Upper lobe of left lung (tissue), 6 donors: ENCODE results near the gene ZNF764. TPM values are rescaled to one million over a fixed set of nuclear protein-coding genes. Genes with fewer than 3 reads are reported as not detected.

Experiments
- ATAC-seq, 2 donors: fragments of 200-7000 bp; cut with Tn5 transposase; one replicate each; pipeline ENCODE4 v1.9.1; 2022; ENCODE audit warnings: mild to moderate bottlenecking in 2 of 2, moderate library complexity in 2 of 2; ENCODE audit not compliant: low FRiP score in 2 of 2
- DNase-seq, 2 donors: peaks; one replicate each; pipeline ENCODE4 v3.0.0-alpha.2; 2019 to 2020
- H3K27ac ChIP-seq, 4 donors: fragments of 200-600 bp; sonication (generic); one replicate each; pipeline ENCODE4 v1.5.1; 2016 to 2019
- H3K27me3 ChIP-seq, 4 donors: fragments of 200-600 bp; sonication (generic); one replicate each; pipeline ENCODE4 v1.5.1; 2017 to 2019
- H3K36me3 ChIP-seq, 4 donors: fragments of 200-600 bp; sonication (generic); one replicate each; pipeline ENCODE4 v1.5.1; 2016 to 2019
- H3K4me1 ChIP-seq, 4 donors: fragments of 200-600 bp; sonication (generic); one replicate each; pipeline ENCODE4 v1.5.1; 2018 to 2019
- H3K4me3 ChIP-seq, 4 donors: fragments of 200-600 bp; sonication (generic); one replicate each; pipeline ENCODE4 v1.5.1; 2017 to 2019; ENCODE audit warnings: mild to moderate bottlenecking in 2 of 4, moderate library complexity in 1 of 4
- H3K9me3 ChIP-seq, 4 donors: fragments of 200-600 bp; sonication (generic); one replicate each; pipeline ENCODE4 v1.5.1; 2018 to 2019
- EP300 ChIP-seq, 4 donors: sonication (generic); formaldehyde crosslinking; IDR thresholded peaks; one replicate each; pipeline ENCODE4 v1.5.1; 2017; ENCODE audit warnings: antibody characterized with exemption in 4 of 4, control low read depth in 2 of 4
- POLR2A ChIP-seq, 4 donors: fragments of 450-650 bp; IDR thresholded peaks; one replicate each; pipeline ENCODE4 v1.5.1; 2016 to 2017; ENCODE audit warnings: antibody characterized with exemption in 4 of 4, mild to moderate bottlenecking in 2 of 4
- POLR2AphosphoS5 ChIP-seq, 2 donors: sonication (generic); formaldehyde crosslinking; IDR thresholded peaks; one replicate each; pipeline ENCODE4 v1.5.1; 2017; ENCODE audit warnings: antibody characterized with exemption in 2 of 2
- WGBS, 2 donors: methylation state at CpG; one replicate each; pipeline ENCODE4 v1.1.5; 2017 to 2018; 5-methylcytosine and 5-hydroxymethylcytosine counted together
- total RNA-seq, 6 donors: library from RNA; depleted of rRNA in 4 of 6; stranded (reverse); fragments of >200 nt in 4 of 6; gene quantifications; one replicate each; pipeline versions ENCODE4 v1.1.0 to v1.2.1, GENCODE V29; 2016 to 2021
- TF ChIP-seq, protein P1 (sequence below), 6 experiments: fragments of 450-650 bp in 4 of 6; fragments of 200-600 bp in 2 of 6; sonication (generic) in 2 of 6; IDR thresholded peaks; one replicate each; pipeline ENCODE4 v1.5.1; 2016 to 2019; ENCODE audit warnings: antibody characterized with exemption in 6 of 6
- donor health status: DM: no; HTN: no; CAD: no; lungs with moderate emphysema.
- donor health status: DM: no; HTN: yes; CAD: no; lungs with severe emphysema.

The ZNF764 gene
- total RNA-seq, 6 donors from 2014 or later = 7.6 to 18.9 (median 10.6) TPM

GRCh38 chr16:30521873-30522641 is 36.1 kb downstream of the ZNF764 start:
- ATAC-seq (no peak), DNase-seq (no peak)
- no peak overlapping the region for H3K4me3 ChIP-seq
- 51 to 55% methylated on average over 11 of the region's 11 CpGs for WGBS, 2 donors
- H3K4me1 ChIP-seq = peaks cover 5 to 24% (median 8%) of the 10 kb centered on the region in 4 donors
- no peaks in the 10 kb centered on the region for H3K27me3 ChIP-seq
- peaks cover 0 to 28% (median 12%) of the 10 kb centered on the region in 4 donors for H3K36me3 ChIP-seq
- TF ChIP-seq, protein P1, sequence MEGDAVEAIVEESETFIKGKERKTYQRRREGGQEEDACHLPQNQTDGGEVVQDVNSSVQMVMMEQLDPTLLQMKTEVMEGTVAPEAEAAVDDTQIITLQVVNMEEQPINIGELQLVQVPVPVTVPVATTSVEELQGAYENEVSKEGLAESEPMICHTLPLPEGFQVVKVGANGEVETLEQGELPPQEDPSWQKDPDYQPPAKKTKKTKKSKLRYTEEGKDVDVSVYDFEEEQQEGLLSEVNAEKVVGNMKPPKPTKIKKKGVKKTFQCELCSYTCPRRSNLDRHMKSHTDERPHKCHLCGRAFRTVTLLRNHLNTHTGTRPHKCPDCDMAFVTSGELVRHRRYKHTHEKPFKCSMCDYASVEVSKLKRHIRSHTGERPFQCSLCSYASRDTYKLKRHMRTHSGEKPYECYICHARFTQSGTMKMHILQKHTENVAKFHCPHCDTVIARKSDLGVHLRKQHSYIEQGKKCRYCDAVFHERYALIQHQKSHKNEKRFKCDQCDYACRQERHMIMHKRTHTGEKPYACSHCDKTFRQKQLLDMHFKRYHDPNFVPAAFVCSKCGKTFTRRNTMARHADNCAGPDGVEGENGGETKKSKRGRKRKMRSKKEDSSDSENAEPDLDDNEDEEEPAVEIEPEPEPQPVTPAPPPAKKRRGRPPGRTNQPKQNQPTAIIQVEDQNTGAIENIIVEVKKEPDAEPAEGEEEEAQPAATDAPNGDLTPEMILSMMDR (IDR thresholded peaks at IDR 0.05) = no peak
- TF ChIP-seq EP300 (IDR thresholded peaks at IDR 0.05) = no peak
- TF ChIP-seq POLR2AphosphoS5 (IDR thresholded peaks at IDR 0.05) = no peak
- no peak for TF ChIP-seq POLR2A (IDR thresholded peaks at IDR 0.05)
- H3K9me3 ChIP-seq = no peaks in the 10 kb centered on the region
- no peak overlapping the region for H3K27ac ChIP-seq

DNA sequence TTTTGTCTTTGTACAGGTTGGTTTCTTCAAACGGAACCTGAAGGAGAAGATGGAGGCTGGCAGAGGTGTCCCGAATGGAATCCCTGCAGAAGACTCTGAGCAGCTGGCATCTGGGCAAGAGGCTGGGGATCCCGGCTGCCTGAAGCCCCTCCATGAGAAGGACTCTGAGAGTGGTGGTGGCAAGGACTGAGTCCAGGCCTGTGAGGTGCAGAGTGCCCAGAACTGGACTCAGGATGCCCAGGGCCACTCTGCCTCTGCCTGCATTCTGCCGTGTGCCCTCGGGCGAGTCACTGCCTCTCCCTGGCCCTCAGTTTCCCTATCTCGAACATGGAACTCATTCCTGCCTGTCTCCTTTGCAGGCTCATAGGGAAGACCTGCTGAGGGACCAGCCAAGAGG is 36.7 kb downstream of the ZNF764 start:
- WGBS, 2 donors = 91 to 98% methylated on average over 7 of the region's 7 CpGs

GRCh38 chr16:30519120-30520049 is 38.8 kb downstream of the ZNF764 start:
- Histone ChIP-seq H3K9me3 (no peaks in the 10 kb centered on the region), H3K4me3 (no peak overlapping the region), H3K36me3 (peaks cover 0 to 19% (median 7%) of the 10 kb centered on the region in 4 donors), H3K27me3 (no peaks in the 10 kb centered on the region), H3K4me1 (peaks cover 0 to 4% (median 0%) of the 10 kb centered on the region in 4 donors), H3K27ac (no peak overlapping the region)
- ATAC-seq (no peak), DNase-seq (no peak)
- WGBS, 2 donors = 88 to 90% methylated on average over 16 to 20 of the region's 20 CpGs
- TF ChIP-seq, protein P1 (IDR thresholded peaks at IDR 0.05) = no peak
- no peak for TF ChIP-seq POLR2A (IDR thresholded peaks at IDR 0.05)
- no peak for TF ChIP-seq POLR2AphosphoS5 (IDR thresholded peaks at IDR 0.05)
- TF ChIP-seq EP300 (IDR thresholded peaks at IDR 0.05) = no peak

More for the DNA sequence above, 36.7 kb downstream of the ZNF764 start:
- DNase-seq (no peak), ATAC-seq (no peak)
- H3K36me3 ChIP-seq = peaks cover 0 to 28% (median 14%) of the 10 kb centered on the region in 4 donors
- H3K27ac ChIP-seq = no peak overlapping the region
- H3K9me3 ChIP-seq = no peaks in the 10 kb centered on the region
- peaks cover 5 to 24% (median 8%) of the 10 kb centered on the region in 4 donors for H3K4me1 ChIP-seq
- H3K4me3 ChIP-seq = no peak overlapping the region
- TF ChIP-seq EP300 (IDR thresholded peaks at IDR 0.05) (no peak), POLR2AphosphoS5 (IDR thresholded peaks at IDR 0.05) (no peak), POLR2A (IDR thresholded peaks at IDR 0.05) (no peak)
- TF ChIP-seq, protein P1 (IDR thresholded peaks at IDR 0.05) = no peak
- H3K27me3 ChIP-seq = no peaks in the 10 kb centered on the region

DNA sequence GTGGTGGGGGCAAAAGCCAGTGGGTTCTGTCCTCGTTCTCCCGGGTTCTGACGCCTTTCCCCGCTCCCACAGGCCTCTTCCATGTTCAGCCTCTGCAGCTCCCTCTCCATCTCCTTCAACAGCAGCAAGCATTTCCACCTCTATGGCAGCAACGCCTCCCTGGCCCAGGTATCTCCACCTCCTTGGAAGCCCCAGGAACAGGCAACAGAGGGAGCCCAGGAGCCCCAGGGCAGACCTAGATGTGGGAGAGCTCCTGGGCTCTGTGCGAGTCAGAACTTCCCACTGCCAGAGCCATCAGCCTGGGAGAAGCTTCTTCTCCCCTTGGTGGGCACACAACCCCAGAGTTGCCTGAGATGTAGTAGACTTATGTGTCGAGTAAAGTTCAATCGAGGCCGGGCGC is 39.6 kb downstream of the ZNF764 start:
- Histone ChIP-seq H3K27ac (no peak overlapping the region), H3K4me3 (no peak overlapping the region), H3K9me3 (no peaks in the 10 kb centered on the region), H3K27me3 (no peaks in the 10 kb centered on the region), H3K4me1 (no peaks in the 10 kb centered on the region), H3K36me3 (peaks cover 0 to 20% (median 5%) of the 10 kb centered on the region in 4 donors)
- ATAC-seq = no peak
- 87 to 91% methylated on average over 10 of the region's 10 CpGs for WGBS, 2 donors
- DNase-seq = no peak
- TF ChIP-seq POLR2AphosphoS5 (IDR thresholded peaks at IDR 0.05) (no peak), POLR2A (IDR thresholded peaks at IDR 0.05) (no peak), EP300 (IDR thresholded peaks at IDR 0.05) (no peak)
- TF ChIP-seq, protein P1 (IDR thresholded peaks at IDR 0.05) = no peak
